ENCODE results near the gene ARHGEF10L.

ARHGEF10L gene

DNA sequence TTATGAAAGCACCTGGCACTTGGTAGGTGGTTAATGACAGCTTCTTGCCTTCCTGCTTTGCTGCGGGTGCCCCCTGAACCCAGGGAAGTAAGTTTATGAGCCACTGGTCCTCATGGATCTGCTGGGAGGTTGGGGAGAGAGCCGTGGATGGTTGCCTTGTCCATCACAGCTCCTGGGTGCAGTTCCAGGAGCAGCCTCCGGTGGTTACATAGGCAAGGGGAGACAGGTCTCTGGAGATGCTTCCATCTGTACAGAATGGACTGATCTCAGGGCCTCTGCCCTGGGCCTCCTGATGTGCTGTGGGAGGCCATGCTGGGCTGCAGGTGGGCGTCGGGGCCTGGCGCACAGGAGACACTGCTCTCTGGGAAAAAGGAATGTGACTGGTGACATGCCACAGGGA lies 31.6 kb upstream of the ARHGEF10L start:
- no peak for DNase-seq
- H3K36me3 ChIP-seq (ENCODE audit: insufficient read depth, low read length), result no peaks in the 10 kb centered on the region
- no peak overlapping the region for H3K9ac ChIP-seq (ENCODE audit: low read depth, low read length)
- no peaks in the 10 kb centered on the region for H3K79me2 ChIP-seq (ENCODE audit: insufficient read depth, low read length)
- H3K27me3 ChIP-seq (ENCODE audit: insufficient read depth, low read length, poor library complexity), result no peaks in the 10 kb centered on the region
- no peak overlapping the region for H3K4me2 ChIP-seq (ENCODE audit: insufficient read depth, low read length)
- no peaks in the 10 kb centered on the region for H3K4me1 ChIP-seq (ENCODE audit: insufficient read depth, low read length)
- H4K20me1 ChIP-seq (ENCODE audit: insufficient read depth, low read length), result no peaks in the 10 kb centered on the region
- no peak overlapping the region for H2AFZ ChIP-seq (ENCODE audit: low read depth, low read length)
- H3K9me3 ChIP-seq (ENCODE audit: insufficient read depth, low read length, severe bottlenecking), result no peaks in the 10 kb centered on the region
- TF ChIP-seq, protein P1, sequence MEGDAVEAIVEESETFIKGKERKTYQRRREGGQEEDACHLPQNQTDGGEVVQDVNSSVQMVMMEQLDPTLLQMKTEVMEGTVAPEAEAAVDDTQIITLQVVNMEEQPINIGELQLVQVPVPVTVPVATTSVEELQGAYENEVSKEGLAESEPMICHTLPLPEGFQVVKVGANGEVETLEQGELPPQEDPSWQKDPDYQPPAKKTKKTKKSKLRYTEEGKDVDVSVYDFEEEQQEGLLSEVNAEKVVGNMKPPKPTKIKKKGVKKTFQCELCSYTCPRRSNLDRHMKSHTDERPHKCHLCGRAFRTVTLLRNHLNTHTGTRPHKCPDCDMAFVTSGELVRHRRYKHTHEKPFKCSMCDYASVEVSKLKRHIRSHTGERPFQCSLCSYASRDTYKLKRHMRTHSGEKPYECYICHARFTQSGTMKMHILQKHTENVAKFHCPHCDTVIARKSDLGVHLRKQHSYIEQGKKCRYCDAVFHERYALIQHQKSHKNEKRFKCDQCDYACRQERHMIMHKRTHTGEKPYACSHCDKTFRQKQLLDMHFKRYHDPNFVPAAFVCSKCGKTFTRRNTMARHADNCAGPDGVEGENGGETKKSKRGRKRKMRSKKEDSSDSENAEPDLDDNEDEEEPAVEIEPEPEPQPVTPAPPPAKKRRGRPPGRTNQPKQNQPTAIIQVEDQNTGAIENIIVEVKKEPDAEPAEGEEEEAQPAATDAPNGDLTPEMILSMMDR (IDR thresholded peaks at IDR 0.05; ENCODE audit: borderline replicate concordance, extremely low read depth, low read length, poor library complexity, severe bottlenecking), result peak; percentile 19
- TF ChIP-seq EZH2 (IDR thresholded peaks at IDR 0.05; ENCODE audit: borderline replicate concordance, low read depth, low read length, severe bottlenecking), result no peak
- no peak overlapping the region for H3K27ac ChIP-seq (ENCODE audit: low read length)
- no peak for ATAC-seq (ENCODE audit: insufficient read depth, low read depth)
- no peak overlapping the region for H3K4me3 ChIP-seq (ENCODE audit: low read depth in 1 of 2, low read length in 2 of 2)

DNA sequence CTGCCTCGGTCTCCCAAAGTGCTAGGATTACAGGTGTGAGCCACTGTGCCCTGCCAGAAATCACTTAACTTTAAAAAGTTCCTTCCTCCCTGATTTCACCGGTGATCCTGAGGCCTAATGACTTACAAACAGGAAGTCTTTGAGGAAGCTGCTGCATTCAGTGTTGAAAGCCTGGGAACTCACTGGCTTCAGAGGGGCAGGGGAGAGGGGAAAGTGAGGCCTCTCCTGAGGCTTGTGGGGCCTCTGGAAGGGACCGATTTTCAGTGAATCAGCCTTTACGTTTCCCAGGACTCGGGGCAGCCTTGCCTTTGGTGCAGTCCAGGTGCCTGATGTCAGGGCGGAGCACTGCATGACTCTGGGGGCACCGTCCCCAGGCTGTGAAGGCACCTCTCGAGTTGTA lies 30.1 kb upstream of the ARHGEF10L start:
- Histone ChIP-seq H3K36me3 (ENCODE audit: insufficient read depth, low read length) (no peaks in the 10 kb centered on the region), H3K4me1 (ENCODE audit: insufficient read depth, low read length) (no peaks in the 10 kb centered on the region), H3K9me3 (ENCODE audit: insufficient read depth, low read length, severe bottlenecking) (no peaks in the 10 kb centered on the region), H3K4me2 (ENCODE audit: insufficient read depth, low read length) (no peak overlapping the region), H3K27ac (ENCODE audit: low read length) (no peak overlapping the region), H2AFZ (ENCODE audit: low read depth, low read length) (no peak overlapping the region), H3K79me2 (ENCODE audit: insufficient read depth, low read length) (no peaks in the 10 kb centered on the region), H3K9ac (ENCODE audit: low read depth, low read length) (no peak overlapping the region), H3K4me3 (ENCODE audit: low read depth in 1 of 2, low read length in 2 of 2) (no peak overlapping the region), H3K27me3 (ENCODE audit: insufficient read depth, low read length, poor library complexity) (no peaks in the 10 kb centered on the region), H4K20me1 (ENCODE audit: insufficient read depth, low read length) (no peaks in the 10 kb centered on the region)
- no peak for DNase-seq
- TF ChIP-seq, protein P1 (IDR thresholded peaks at IDR 0.05; ENCODE audit: borderline replicate concordance, extremely low read depth, low read length, poor library complexity, severe bottlenecking), result no peak
- TF ChIP-seq EZH2 (IDR thresholded peaks at IDR 0.05; ENCODE audit: borderline replicate concordance, low read depth, low read length, severe bottlenecking), result no peak
- ATAC-seq (ENCODE audit: insufficient read depth, low read depth), result no peak

GRCh38 chr1:17510138-17510537 lies 29.4 kb upstream of the ARHGEF10L start:
- Histone ChIP-seq H3K4me1 (ENCODE audit: insufficient read depth, low read length) (no peaks in the 10 kb centered on the region), H3K36me3 (ENCODE audit: insufficient read depth, low read length) (no peaks in the 10 kb centered on the region), H3K9me3 (ENCODE audit: insufficient read depth, low read length, severe bottlenecking) (no peaks in the 10 kb centered on the region), H3K4me3 (ENCODE audit: low read depth in 1 of 2, low read length in 2 of 2) (no peak overlapping the region), H2AFZ (ENCODE audit: low read depth, low read length) (no peak overlapping the region), H4K20me1 (ENCODE audit: insufficient read depth, low read length) (no peaks in the 10 kb centered on the region), H3K79me2 (ENCODE audit: insufficient read depth, low read length) (no peaks in the 10 kb centered on the region), H3K27ac (ENCODE audit: low read length) (no peak overlapping the region), H3K4me2 (ENCODE audit: insufficient read depth, low read length) (no peak overlapping the region), H3K27me3 (ENCODE audit: insufficient read depth, low read length, poor library complexity) (no peaks in the 10 kb centered on the region), H3K9ac (ENCODE audit: low read depth, low read length) (no peak overlapping the region)
- ATAC-seq (ENCODE audit: insufficient read depth, low read depth) (no peak), DNase-seq (no peak)
- no peak for TF ChIP-seq EZH2 (IDR thresholded peaks at IDR 0.05; ENCODE audit: borderline replicate concordance, low read depth, low read length, severe bottlenecking)
- TF ChIP-seq, protein P1 (IDR thresholded peaks at IDR 0.05; ENCODE audit: borderline replicate concordance, extremely low read depth, low read length, poor library complexity, severe bottlenecking), result no peak

DNA sequence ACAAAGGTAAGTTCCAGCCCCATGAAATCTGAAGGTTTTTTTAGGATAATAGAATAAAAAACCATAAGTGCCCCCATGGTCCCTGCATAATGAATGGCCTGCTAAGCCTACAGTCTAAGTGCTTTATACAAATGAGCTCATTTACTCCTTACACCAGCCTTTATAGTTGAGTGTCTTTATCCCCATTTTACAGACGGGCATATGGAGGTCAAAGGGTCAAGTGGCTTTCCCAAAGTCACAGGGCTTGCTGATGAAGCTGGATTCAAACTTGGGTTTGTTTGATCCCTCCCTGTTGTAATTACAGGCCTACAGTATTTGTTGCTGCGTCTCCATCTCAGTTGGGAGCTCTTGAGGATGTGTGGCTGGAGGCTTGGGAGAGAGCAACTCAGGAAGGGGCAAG lies 28.3 kb upstream of the ARHGEF10L start:
- Histone ChIP-seq H3K9ac (ENCODE audit: low read depth, low read length) (no peak overlapping the region), H3K36me3 (ENCODE audit: insufficient read depth, low read length) (no peaks in the 10 kb centered on the region), H4K20me1 (ENCODE audit: insufficient read depth, low read length) (no peaks in the 10 kb centered on the region), H3K27me3 (ENCODE audit: insufficient read depth, low read length, poor library complexity) (peaks cover 5% of the 10 kb centered on the region), H3K4me1 (ENCODE audit: insufficient read depth, low read length) (no peaks in the 10 kb centered on the region), H3K4me3 (ENCODE audit: low read depth in 1 of 2, low read length in 2 of 2) (no peak overlapping the region), H3K27ac (ENCODE audit: low read length) (no peak overlapping the region), H3K9me3 (ENCODE audit: insufficient read depth, low read length, severe bottlenecking) (no peaks in the 10 kb centered on the region), H2AFZ (ENCODE audit: low read depth, low read length) (no peak overlapping the region), H3K79me2 (ENCODE audit: insufficient read depth, low read length) (no peaks in the 10 kb centered on the region), H3K4me2 (ENCODE audit: insufficient read depth, low read length) (no peak overlapping the region)
- no peak for DNase-seq
- no peak for ATAC-seq (ENCODE audit: insufficient read depth, low read depth)
- no peak for TF ChIP-seq EZH2 (IDR thresholded peaks at IDR 0.05; ENCODE audit: borderline replicate concordance, low read depth, low read length, severe bottlenecking)
- TF ChIP-seq, protein P1 (IDR thresholded peaks at IDR 0.05; ENCODE audit: borderline replicate concordance, extremely low read depth, low read length, poor library complexity, severe bottlenecking), result no peak
